HEK293 (cell line): ENCODE results near the gene NBDY.

ENCODE experiments used
- CTCF ChIA-PET: fragments of 350-600 bp; formaldehyde crosslinking; extraction: SDS; loops from one replicate; lab custom pipeline; 2021; ENCODE audit warnings: antibody characterized with exemption; lab: Yijun Ruan, JAX
- POLR2A ChIA-PET: fragments of 300-600 bp; formaldehyde crosslinking; extraction: SDS; loops from one replicate; lab custom pipeline; 2020; ENCODE audit warnings: antibody characterized with exemption, inconsistent platforms; lab: Yijun Ruan, JAX
- H3K27ac ChIP-seq: fragments of 200-500 bp; sonication (Bioruptor generic); 2 replicates; pipeline ENCODE4 v1.5.1; 2014; ENCODE audit warnings: low read depth, low read length, control low read depth, inconsistent platforms; ENCODE audit errors: extremely low read depth
- H3K36me3 ChIP-seq, 2 experiments: fragments of 200-500 bp in 1 of 2; sonication (Bioruptor generic) in 1 of 2; 1 replicate in 1 of 2; 2 replicates in 1 of 2; pipeline ENCODE4 v1.5.1; 2014 to 2017; ENCODE audit warnings: inconsistent platforms in 2 of 2, low read length in 2 of 2; ENCODE audit not compliant: control insufficient read depth in 2 of 2, insufficient read depth in 1 of 2
- H3K4me1 ChIP-seq: fragments of 200-500 bp; sonication (Bioruptor generic); 2 replicates; pipeline ENCODE4 v1.5.1; 2014; ENCODE audit warnings: mild to moderate bottlenecking, low read length, inconsistent platforms; ENCODE audit not compliant: control insufficient read depth, insufficient read depth
- H3K4me3 ChIP-seq: 2 replicates; pipeline ENCODE4 v1.5.1; 2011; ENCODE audit warnings: low read depth, mild to moderate bottlenecking, control low read depth, low read length, moderate library complexity
- H3K9me3 ChIP-seq: fragments of 200-500 bp; sonication (Bioruptor generic); 2 replicates; pipeline ENCODE4 v1.5.1; 2014; ENCODE audit warnings: low read depth, low read length, inconsistent platforms; ENCODE audit not compliant: control insufficient read depth, insufficient read depth
- EGR2 ChIP-seq: fragments of 450-650 bp; formaldehyde crosslinking; IDR thresholded peaks from 2 replicates; pipeline ENCODE4 v1.5.1; 2016; ENCODE audit warnings: low read depth, missing biosample characterization, missing genetic modification characterization
- FEZF1 ChIP-seq: fragments of 450-650 bp; formaldehyde crosslinking; IDR thresholded peaks from 2 replicates; pipeline ENCODE4 v1.5.1; 2016; ENCODE audit warnings: missing biosample characterization, missing genetic modification characterization
- KLF1 ChIP-seq: fragments of 450-650 bp; formaldehyde crosslinking; IDR thresholded peaks from 2 replicates; pipeline ENCODE4 v1.5.1; 2016; ENCODE audit warnings: missing biosample characterization, missing genetic modification characterization
- KLF16 ChIP-seq: fragments of 450-650 bp; formaldehyde crosslinking; IDR thresholded peaks from 2 replicates; pipeline ENCODE4 v1.5.1; 2017; ENCODE audit warnings: missing biosample characterization, missing genetic modification characterization
- YY1 ChIP-seq: fragments of 450-650 bp; formaldehyde crosslinking; IDR thresholded peaks from 2 replicates; pipeline ENCODE4 v1.5.1; 2018; ENCODE audit warnings: missing biosample characterization, missing genetic modification characterization
- ZFHX2 ChIP-seq: fragments of 450-650 bp; formaldehyde crosslinking; conservative IDR thresholded peaks from 2 replicates; pipeline ENCODE4 v1.5.1; 2016; ENCODE audit warnings: missing biosample characterization, missing genetic modification characterization
- ZFP41 ChIP-seq: fragments of 450-650 bp; formaldehyde crosslinking; IDR thresholded peaks from 2 replicates; pipeline ENCODE4 v1.5.1; 2016; ENCODE audit warnings: missing biosample characterization, missing genetic modification characterization, borderline replicate concordance
- ZNF248 ChIP-seq: fragments of 450-650 bp; formaldehyde crosslinking; IDR thresholded peaks from 2 replicates; pipeline ENCODE4 v1.5.1; 2017; ENCODE audit warnings: missing biosample characterization, missing genetic modification characterization
- ZNF514 ChIP-seq: fragments of 450-650 bp; formaldehyde crosslinking; IDR thresholded peaks from 2 replicates; pipeline ENCODE4 v1.5.1; 2016; ENCODE audit warnings: missing biosample characterization, missing genetic modification characterization
- ZNF610 ChIP-seq: fragments of 450-650 bp; formaldehyde crosslinking; IDR thresholded peaks from 2 replicates; pipeline ENCODE4 v1.5.1; 2016; ENCODE audit warnings: missing biosample characterization, missing genetic modification characterization, borderline replicate concordance
- ZXDB ChIP-seq: fragments of 450-650 bp; formaldehyde crosslinking; IDR thresholded peaks from 2 replicates; pipeline ENCODE4 v1.5.1; 2016; ENCODE audit warnings: missing biosample characterization, missing genetic modification characterization
- TF ChIP-seq, protein P1 (sequence below): fragments of 450-650 bp; formaldehyde crosslinking; IDR thresholded peaks from 2 replicates; pipeline ENCODE4 v1.5.1; 2016; ENCODE audit warnings: missing biosample characterization, missing genetic modification characterization
- TF ChIP-seq, protein P2 (sequence below): fragments of 450-650 bp; formaldehyde crosslinking; IDR thresholded peaks from 2 replicates; pipeline ENCODE4 v1.5.1; 2016; ENCODE audit warnings: missing biosample characterization, missing genetic modification characterization
- TF ChIP-seq, protein P3 (sequence below): fragments of 450-650 bp; formaldehyde crosslinking; IDR thresholded peaks from 2 replicates; pipeline ENCODE4 v1.5.1; 2016; ENCODE audit warnings: missing biosample characterization, missing genetic modification characterization, low read depth

The NBDY gene

DNA sequence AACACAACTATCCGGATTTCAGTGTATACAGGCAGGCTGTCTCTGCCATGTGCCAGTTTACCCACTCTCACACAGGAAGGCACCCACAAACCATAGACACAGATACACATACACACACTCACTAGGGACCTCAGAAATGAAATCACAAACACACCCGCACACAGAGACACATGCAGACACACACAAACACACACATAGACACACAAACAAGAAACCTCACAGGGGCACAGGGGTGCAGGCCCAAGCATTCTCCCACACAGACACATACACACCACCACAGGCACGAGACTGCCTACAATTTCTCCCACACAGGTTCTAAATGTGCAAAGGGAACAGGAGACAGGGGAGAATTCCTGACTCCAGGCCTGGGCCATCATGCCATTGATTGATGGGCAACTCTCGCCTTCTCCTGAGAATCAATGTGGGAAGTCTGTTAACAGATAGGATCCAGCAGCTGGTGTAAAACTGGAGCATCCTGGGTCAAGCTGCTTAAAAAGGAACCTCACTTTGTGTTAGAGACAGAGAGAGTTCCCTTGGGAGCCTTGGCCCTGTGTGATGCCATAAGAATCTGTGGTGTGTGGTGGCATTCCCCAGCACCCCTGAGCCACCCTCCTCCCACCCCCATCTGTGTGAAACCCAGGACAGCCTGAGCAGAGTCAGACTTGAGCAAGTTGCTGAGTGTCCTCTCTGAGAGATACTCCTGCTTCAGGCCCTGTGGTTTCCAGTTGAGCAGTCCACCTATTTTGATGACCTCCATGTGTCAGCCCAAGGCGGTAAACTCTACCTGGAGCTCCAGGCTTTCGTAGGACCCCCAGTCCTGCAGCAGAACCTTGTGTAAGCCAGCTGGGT is 33.9 kb downstream of the NBDY start:
- TF ChIP-seq KLF1 (tag by site-specific recombination) (no peak), ZFHX2 (tag by site-specific recombination) (no peak), ZFP41 (tag by site-specific recombination) (no peak), EGR2 (tag by site-specific recombination) (0 out of 2 replicates have a peak, but pooled peaks have one; percentile 27)
- ChIA-PET POLR2A (no interaction called here), CTCF (interaction anchor here (1.4 kb wide), 1 partner anchor 215 kb away, joined by 7 read pairs; no protein-coding TSS in a partner anchor)
- Histone ChIP-seq H3K4me3 (no peak overlapping the region), H3K36me3 (peaks cover 0 to 14% of the 10 kb centered on the region in 2 experiments; a peak in 1 of 3 replicates), H3K27ac (peak overlapping the region; percentile 92; the same call in 1 of the 2 replicates), H3K4me1 (peaks cover 10% of the 10 kb centered on the region; the same call in 1 of the 2 replicates), H3K9me3 (no peaks in the 10 kb centered on the region; the same call in 1 of the 2 replicates)

DNA sequence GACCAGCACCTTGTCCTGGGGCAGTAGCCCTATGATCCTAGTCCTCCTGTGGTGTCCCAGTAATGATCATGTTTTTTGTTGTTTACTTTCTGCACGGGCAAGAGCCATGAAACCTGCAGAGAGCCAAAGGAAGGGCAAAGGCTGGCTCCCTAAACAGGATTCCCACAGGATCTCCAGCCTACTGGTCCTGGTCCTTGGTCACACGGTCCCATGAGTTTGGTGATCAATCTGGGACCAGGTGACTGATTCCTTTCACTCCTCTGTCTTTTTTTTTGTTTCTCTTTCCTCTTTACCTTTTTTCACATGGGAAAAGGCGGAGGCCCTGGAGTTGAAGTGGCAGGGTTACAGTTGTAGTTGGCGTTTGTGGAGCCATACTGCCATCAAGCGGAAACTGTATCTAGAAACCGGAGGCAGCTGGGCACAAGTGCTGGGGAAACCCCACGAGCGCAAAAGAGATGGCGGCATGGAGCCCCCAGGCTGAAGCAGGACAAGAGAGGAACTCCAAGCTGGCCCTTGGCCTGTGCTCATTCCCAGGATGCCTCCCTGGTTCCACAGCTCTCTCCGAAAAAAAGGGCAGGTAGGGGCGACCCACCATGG is 34.6 kb downstream of the NBDY start:
- Histone ChIP-seq H3K27ac (peak overlapping the region; percentile 92), H3K4me3 (peak overlapping the region; percentile 46), H3K4me1 (peaks cover 10% of the 10 kb centered on the region; the same call in 1 of the 2 replicates), H3K36me3 (peaks cover 0 to 14% of the 10 kb centered on the region in 2 experiments; a peak in 1 of 3 replicates), H3K9me3 (no peaks in the 10 kb centered on the region; the same call in 1 of the 2 replicates)
- ChIA-PET CTCF (interaction anchor here (0.7 to 1.4 kb wide), 7 partner anchors 9 to 528 kb away, joined by 3 to 7 read pairs (median 4); no protein-coding TSS in a partner anchor), POLR2A (interaction anchor here (1.0 kb wide), 1 partner anchor 25 kb away, joined by 4 read pairs; no protein-coding TSS in a partner anchor)
- TF ChIP-seq, protein P1, sequence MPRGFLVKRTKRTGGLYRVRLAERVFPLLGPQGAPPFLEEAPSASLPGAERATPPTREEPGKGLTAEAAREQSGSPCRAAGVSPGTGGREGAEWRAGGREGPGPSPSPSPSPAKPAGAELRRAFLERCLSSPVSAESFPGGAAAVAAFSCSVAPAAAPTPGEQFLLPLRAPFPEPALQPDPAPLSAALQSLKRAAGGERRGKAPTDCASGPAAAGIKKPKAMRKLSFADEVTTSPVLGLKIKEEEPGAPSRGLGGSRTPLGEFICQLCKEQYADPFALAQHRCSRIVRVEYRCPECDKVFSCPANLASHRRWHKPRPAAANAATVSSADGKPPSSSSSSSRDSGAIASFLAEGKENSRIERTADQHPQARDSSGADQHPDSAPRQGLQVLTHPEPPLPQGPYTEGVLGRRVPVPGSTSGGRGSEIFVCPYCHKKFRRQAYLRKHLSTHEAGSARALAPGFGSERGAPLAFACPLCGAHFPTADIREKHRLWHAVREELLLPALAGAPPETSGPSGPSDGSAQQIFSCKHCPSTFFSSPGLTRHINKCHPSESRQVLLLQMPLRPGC (tag by site-specific recombination): no peak
- TF ChIP-seq ZNF514 (tag by site-specific recombination) (no peak), ZXDB (tag by site-specific recombination) (peak; percentile 34; the same call in 1 of the 2 replicates), ZNF610 (no peak), ZNF248 (tag by site-specific recombination) (no peak), KLF16 (tag by site-specific recombination) (no peak), YY1 (0 out of 2 replicates have a peak, but pooled peaks have one; percentile 37), FEZF1 (tag by site-specific recombination) (peak; percentile 35)
- TF ChIP-seq, protein P2, sequence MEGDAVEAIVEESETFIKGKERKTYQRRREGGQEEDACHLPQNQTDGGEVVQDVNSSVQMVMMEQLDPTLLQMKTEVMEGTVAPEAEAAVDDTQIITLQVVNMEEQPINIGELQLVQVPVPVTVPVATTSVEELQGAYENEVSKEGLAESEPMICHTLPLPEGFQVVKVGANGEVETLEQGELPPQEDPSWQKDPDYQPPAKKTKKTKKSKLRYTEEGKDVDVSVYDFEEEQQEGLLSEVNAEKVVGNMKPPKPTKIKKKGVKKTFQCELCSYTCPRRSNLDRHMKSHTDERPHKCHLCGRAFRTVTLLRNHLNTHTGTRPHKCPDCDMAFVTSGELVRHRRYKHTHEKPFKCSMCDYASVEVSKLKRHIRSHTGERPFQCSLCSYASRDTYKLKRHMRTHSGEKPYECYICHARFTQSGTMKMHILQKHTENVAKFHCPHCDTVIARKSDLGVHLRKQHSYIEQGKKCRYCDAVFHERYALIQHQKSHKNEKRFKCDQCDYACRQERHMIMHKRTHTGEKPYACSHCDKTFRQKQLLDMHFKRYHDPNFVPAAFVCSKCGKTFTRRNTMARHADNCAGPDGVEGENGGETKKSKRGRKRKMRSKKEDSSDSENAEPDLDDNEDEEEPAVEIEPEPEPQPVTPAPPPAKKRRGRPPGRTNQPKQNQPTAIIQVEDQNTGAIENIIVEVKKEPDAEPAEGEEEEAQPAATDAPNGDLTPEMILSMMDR: peak; percentile 47
- TF ChIP-seq, protein P3, sequence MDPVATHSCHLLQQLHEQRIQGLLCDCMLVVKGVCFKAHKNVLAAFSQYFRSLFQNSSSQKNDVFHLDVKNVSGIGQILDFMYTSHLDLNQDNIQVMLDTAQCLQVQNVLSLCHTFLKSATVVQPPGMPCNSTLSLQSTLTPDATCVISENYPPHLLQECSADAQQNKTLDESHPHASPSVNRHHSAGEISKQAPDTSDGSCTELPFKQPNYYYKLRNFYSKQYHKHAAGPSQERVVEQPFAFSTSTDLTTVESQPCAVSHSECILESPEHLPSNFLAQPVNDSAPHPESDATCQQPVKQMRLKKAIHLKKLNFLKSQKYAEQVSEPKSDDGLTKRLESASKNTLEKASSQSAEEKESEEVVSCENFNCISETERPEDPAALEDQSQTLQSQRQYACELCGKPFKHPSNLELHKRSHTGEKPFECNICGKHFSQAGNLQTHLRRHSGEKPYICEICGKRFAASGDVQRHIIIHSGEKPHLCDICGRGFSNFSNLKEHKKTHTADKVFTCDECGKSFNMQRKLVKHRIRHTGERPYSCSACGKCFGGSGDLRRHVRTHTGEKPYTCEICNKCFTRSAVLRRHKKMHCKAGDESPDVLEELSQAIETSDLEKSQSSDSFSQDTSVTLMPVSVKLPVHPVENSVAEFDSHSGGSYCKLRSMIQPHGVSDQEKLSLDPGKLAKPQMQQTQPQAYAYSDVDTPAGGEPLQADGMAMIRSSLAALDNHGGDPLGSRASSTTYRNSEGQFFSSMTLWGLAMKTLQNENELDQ (tag by site-specific recombination): no peak
